GM12878 (cell line): ENCODE measurements around the gene CRYL1. TPM values are rescaled to one million over a fixed set of nuclear protein-coding genes. Genes with fewer than 3 reads are reported as not detected.

Experiments
- ATAC-seq: fragments of 200-7000 bp; cut with Tn5 transposase; 3 replicates; pipeline ENCODE4 v1.9.1; 2020; ENCODE audit warnings: mild to moderate bottlenecking, moderate library complexity
- BruUV-seq: library from RNA; stranded (reverse); fragments of 400-500 nt; replicated peaks from 2 replicates; lab custom pipeline; 2021; lab: Mats Ljungman, UMichigan
- CTCF ChIA-PET: fragments of 300-600 bp; sonication (Branson Sonifier 250); formaldehyde crosslinking; extraction: SDS; loops from one replicate; lab custom pipeline; 2021; ENCODE audit warnings: inconsistent platforms; lab: Yijun Ruan, JAX
- POLR2A ChIA-PET: fragments of 350-600 bp; formaldehyde crosslinking; extraction: SDS; loops from one replicate; lab custom pipeline; 2021; ENCODE audit warnings: inconsistent platforms; lab: Charles Lee
- RAD21 ChIA-PET: fragments of 300-600 bp; sonication (Branson Sonifier 250); formaldehyde crosslinking; loops from one replicate; lab custom pipeline; 2023; ENCODE audit warnings: antibody characterized with exemption; ENCODE audit not compliant: unreplicated experiment; lab: Charles Lee
- SMC1A ChIA-PET: fragments of 300-600 bp; sonication (Branson Sonifier 250); formaldehyde crosslinking; loops from one replicate; lab custom pipeline; 2023; ENCODE audit not compliant: unreplicated experiment, uncharacterized antibody; lab: Charles Lee
- DNase-seq: peaks from one replicate; pipeline ENCODE4 v3.0.0-alpha.2; 2011; ENCODE audit warnings: low read depth, low spot score
- FAIRE-seq: peaks from 3 replicates; lab custom pipeline; 2011; peaks lifted over from hg19 to GRCh38; lab: Jason Lieb, UNC
- H2AFZ ChIP-seq: 2 replicates; pipeline ENCODE4 v1.6.0; 2011; ENCODE audit warnings: low read depth, low read length, control low read depth; ENCODE audit not compliant: control insufficient read depth
- H3K27ac ChIP-seq: 2 replicates; pipeline ENCODE4 v1.5.1; 2011; ENCODE audit warnings: control low read depth; ENCODE audit not compliant: control insufficient read depth, insufficient read depth
- H3K27me3 ChIP-seq, 2 experiments: replicated peaks in 1 of 2; 2 replicates each; pipeline versions ENCODE4 v1.6.0 to v1.6.1; 2011; ENCODE audit warnings: low read length in 1 of 2; ENCODE audit not compliant: control insufficient read depth in 2 of 2, insufficient read depth in 2 of 2
- H3K36me3 ChIP-seq, 2 experiments: 2 replicates each; pipeline ENCODE4 v1.5.1; 2011; ENCODE audit warnings: low read length in 1 of 2; ENCODE audit not compliant: control insufficient read depth in 2 of 2, insufficient read depth in 2 of 2
- H3K4me1 ChIP-seq: 2 replicates; pipeline ENCODE4 v1.6.1; 2011; ENCODE audit warnings: mild to moderate bottlenecking, low read length, moderate library complexity, mixed read lengths; ENCODE audit not compliant: control insufficient read depth, insufficient read depth
- H3K4me2 ChIP-seq: 2 replicates; pipeline ENCODE4 v1.6.0; 2011; ENCODE audit warnings: control low read depth; ENCODE audit not compliant: control insufficient read depth, insufficient read depth
- H3K4me3 ChIP-seq: fragments of 200-600 bp; sonication (generic); 2 replicates; pipeline ENCODE4 v1.5.1; 2016
- H3K79me2 ChIP-seq: 2 replicates; pipeline ENCODE4 v1.6.0; 2011; ENCODE audit warnings: low read length; ENCODE audit not compliant: control insufficient read depth, insufficient read depth
- H3K9ac ChIP-seq: 2 replicates; pipeline ENCODE4 v1.8.0; 2011; ENCODE audit warnings: low read length, control low read depth, mixed read lengths; ENCODE audit not compliant: control insufficient read depth, insufficient read depth
- H3K9me3 ChIP-seq: replicated peaks from 3 replicates; pipeline ENCODE4 v1.5.1; 2011; ENCODE audit warnings: mild to moderate bottlenecking, low read length; ENCODE audit not compliant: control insufficient read depth, insufficient read depth
- H4K20me1 ChIP-seq: 2 replicates; pipeline ENCODE4 v1.6.0; 2011; ENCODE audit not compliant: control insufficient read depth, insufficient read depth
- BRCA1 ChIP-seq: IDR thresholded peaks from 2 replicates; pipeline ENCODE4 v1.6.1; 2011; ENCODE audit warnings: low read depth, low read length, improper control_type of control experiment
- IKZF2 ChIP-seq, 2 experiments: fragments of 450-650 bp; IDR thresholded peaks; 2 replicates each; pipeline ENCODE4 v1.6.1; 2017; ENCODE audit warnings: mild to moderate bottlenecking in 2 of 2, moderate library complexity in 2 of 2
- JUNB ChIP-seq: IDR thresholded peaks from 2 replicates; pipeline ENCODE4 v1.6.1; 2016; ENCODE audit warnings: antibody characterized with exemption, mild to moderate bottlenecking
- KDM1A ChIP-seq: fragments of 200-600 bp; sonication (generic); IDR thresholded peaks from 2 replicates; pipeline ENCODE4 v1.6.1; 2016; ENCODE audit warnings: borderline replicate concordance
- MEF2B ChIP-seq: fragments of 450-650 bp; IDR thresholded peaks from 2 replicates; pipeline ENCODE4 v1.6.1; 2018; ENCODE audit warnings: mild to moderate bottlenecking, moderate library complexity; ENCODE audit not compliant: partially characterized antibody, poor library complexity, severe bottlenecking
- NFYB ChIP-seq: IDR thresholded peaks from 2 replicates; pipeline ENCODE4 v1.6.1; 2011; ENCODE audit warnings: low read depth, mild to moderate bottlenecking, low read length, improper control_type of control experiment, moderate library complexity; ENCODE audit not compliant: insufficient read depth
- SIX5 ChIP-seq: IDR thresholded peaks from 2 replicates; pipeline ENCODE4 v1.6.1; 2011; ENCODE audit warnings: mild to moderate bottlenecking, low read depth, low read length, moderate library complexity; ENCODE audit not compliant: severe bottlenecking
- SUPT20H ChIP-seq: IDR thresholded peaks from 2 replicates; pipeline ENCODE4 v1.6.1; 2011; ENCODE audit warnings: low read depth, mild to moderate bottlenecking, low read length, moderate library complexity, borderline replicate concordance; ENCODE audit not compliant: control insufficient read depth
- TAF1 ChIP-seq: IDR thresholded peaks from 2 replicates; pipeline ENCODE4 v1.6.1; 2011; ENCODE audit warnings: mild to moderate bottlenecking, low read depth, low read length, borderline replicate concordance
- ZNF217 ChIP-seq: fragments of 450-650 bp; IDR thresholded peaks from 2 replicates; pipeline ENCODE4 v1.6.1; 2017; ENCODE audit warnings: antibody characterized with exemption, mild to moderate bottlenecking
- ZNF622 ChIP-seq: fragments of 450-650 bp; IDR thresholded peaks from 2 replicates; pipeline ENCODE4 v1.6.1; 2017; ENCODE audit warnings: mild to moderate bottlenecking, inconsistent platforms
- WGBS: methylation state at CpG from one replicate; pipeline ENCODE4 v1.1.6; 2016; ENCODE audit warnings: low lambda C conversion rate; ENCODE audit not compliant: insufficient replicate concordance, insufficient coverage; ENCODE audit errors: missing lambda C conversion rate; 5-methylcytosine and 5-hydroxymethylcytosine counted together
- in situ Hi-C: fragments of 300-500 bp; cut with MboI; formaldehyde crosslinking; loops from 9 replicates; pipeline ENCODE4 v1.14.3; 2018; ENCODE audit warnings: mixed read lengths
- intact Hi-C: fragments of 100-400 bp; cut with micrococcal nuclease; formaldehyde crosslinking; loops from one replicate; pipeline ENCODE4 v1.14.2; 2022; ENCODE audit not compliant: unreplicated experiment
- polyA plus RNA-seq, 11 experiments: library from polyadenylated mRNA; depleted of rRNA in 4 of 11; unstranded in 6 of 11; stranded (reverse) in 5 of 11; fragments of >200 nt; fragmentation: Nextera tagmentation in 4 of 11; fragmentation: Illumina TruSeq in 1 of 11; extraction: Ambion mirVana in 4 of 11; extraction: Trizol in 1 of 11; gene quantifications; 1 replicate in 1 of 11; 2 replicates in 10 of 11; pipeline versions ENCODE4 v1.2.1 to v1.2.3, GENCODE V29; 2011 to 2016; ENCODE audit warnings: inconsistent platforms in 2 of 11, missing spikeins in 2 of 11, low read depth in 1 of 11
- total RNA-seq, 4 experiments: library from RNA; depleted of rRNA in 3 of 4; stranded (reverse); fragments of >200 nt in 3 of 4; fragmentation: Illumina TruSeq in 1 of 4; extraction: Trizol in 1 of 4; gene quantifications; 2 replicates each; pipeline versions ENCODE4 v1.2.1 to v1.2.3, GENCODE V29; 2013 to 2021
- TF ChIP-seq, protein P1 (sequence below): IDR thresholded peaks from 2 replicates; pipeline ENCODE4 v1.6.1; 2011; ENCODE audit warnings: mild to moderate bottlenecking, low read depth, low read length, moderate library complexity; ENCODE audit not compliant: insufficient replicate concordance
- TF ChIP-seq, protein P2 (sequence below): fragments of 450-650 bp; formaldehyde crosslinking; IDR thresholded peaks from 2 replicates; pipeline ENCODE4 v1.4.0; 2022; ENCODE audit warnings: mild to moderate bottlenecking, moderate library complexity
- TF ChIP-seq, protein P3 (sequence below): fragments of 450-650 bp; conservative IDR thresholded peaks from 2 replicates; pipeline ENCODE4 v1.6.1; 2017; ENCODE audit warnings: mild to moderate bottlenecking, moderate library complexity

The CRYL1 gene
- total and polyA plus RNA-seq, 10 of the 15 experiments (the other 5 are each of a cell fraction or from before 2014, with no cell fraction given) = 5.5 to 36.7 (median 12.2) TPM

- in situ Hi-C loops (no loop called here), intact Hi-C loops (no loop called here)
- Histone ChIP-seq H3K27ac (no peak overlapping the region), H3K36me3 (no peaks in the 10 kb centered on the region), H3K79me2 (no peaks in the 10 kb centered on the region), H3K4me2 (no peak overlapping the region), H3K4me1 (no peaks in the 10 kb centered on the region), H4K20me1 (no peaks in the 10 kb centered on the region), H3K27me3 (no peaks in the 10 kb centered on the region), H3K9me3 (no peaks in the 10 kb centered on the region), H3K4me3 (no peak overlapping the region), H2AFZ (no peak overlapping the region), H3K9ac (no peak overlapping the region)
- ATAC-seq = no peak
- no peak for DNase-seq
- ChIA-PET RAD21 (no interaction called here), POLR2A (no interaction called here), SMC1A (no interaction called here), CTCF (interaction anchor here (0.6 kb wide), 1 partner anchor 1172 kb away, joined by 3 read pairs; no protein-coding TSS in a partner anchor)
- 65% methylated on average over 3 of the region's 3 CpGs for WGBS
- FAIRE-seq = no peak
- TF ChIP-seq SUPT20H (no peak), KDM1A (no peak), NFYB (no peak), TAF1 (no peak), JUNB (no peak), IKZF2 (IDR thresholded peaks at IDR 0.05) (no peak), ZNF217 (no peak), BRCA1 (no peak), ZNF622 (no peak), SIX5 (no peak), MEF2B (no peak)
- TF ChIP-seq, protein P1, sequence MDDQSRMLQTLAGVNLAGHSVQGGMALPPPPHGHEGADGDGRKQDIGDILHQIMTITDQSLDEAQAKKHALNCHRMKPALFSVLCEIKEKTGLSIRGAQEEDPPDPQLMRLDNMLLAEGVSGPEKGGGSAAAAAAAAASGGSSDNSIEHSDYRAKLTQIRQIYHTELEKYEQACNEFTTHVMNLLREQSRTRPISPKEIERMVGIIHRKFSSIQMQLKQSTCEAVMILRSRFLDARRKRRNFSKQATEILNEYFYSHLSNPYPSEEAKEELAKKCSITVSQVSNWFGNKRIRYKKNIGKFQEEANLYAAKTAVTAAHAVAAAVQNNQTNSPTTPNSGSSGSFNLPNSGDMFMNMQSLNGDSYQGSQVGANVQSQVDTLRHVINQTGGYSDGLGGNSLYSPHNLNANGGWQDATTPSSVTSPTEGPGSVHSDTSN = no peak
- TF ChIP-seq, protein P2, sequence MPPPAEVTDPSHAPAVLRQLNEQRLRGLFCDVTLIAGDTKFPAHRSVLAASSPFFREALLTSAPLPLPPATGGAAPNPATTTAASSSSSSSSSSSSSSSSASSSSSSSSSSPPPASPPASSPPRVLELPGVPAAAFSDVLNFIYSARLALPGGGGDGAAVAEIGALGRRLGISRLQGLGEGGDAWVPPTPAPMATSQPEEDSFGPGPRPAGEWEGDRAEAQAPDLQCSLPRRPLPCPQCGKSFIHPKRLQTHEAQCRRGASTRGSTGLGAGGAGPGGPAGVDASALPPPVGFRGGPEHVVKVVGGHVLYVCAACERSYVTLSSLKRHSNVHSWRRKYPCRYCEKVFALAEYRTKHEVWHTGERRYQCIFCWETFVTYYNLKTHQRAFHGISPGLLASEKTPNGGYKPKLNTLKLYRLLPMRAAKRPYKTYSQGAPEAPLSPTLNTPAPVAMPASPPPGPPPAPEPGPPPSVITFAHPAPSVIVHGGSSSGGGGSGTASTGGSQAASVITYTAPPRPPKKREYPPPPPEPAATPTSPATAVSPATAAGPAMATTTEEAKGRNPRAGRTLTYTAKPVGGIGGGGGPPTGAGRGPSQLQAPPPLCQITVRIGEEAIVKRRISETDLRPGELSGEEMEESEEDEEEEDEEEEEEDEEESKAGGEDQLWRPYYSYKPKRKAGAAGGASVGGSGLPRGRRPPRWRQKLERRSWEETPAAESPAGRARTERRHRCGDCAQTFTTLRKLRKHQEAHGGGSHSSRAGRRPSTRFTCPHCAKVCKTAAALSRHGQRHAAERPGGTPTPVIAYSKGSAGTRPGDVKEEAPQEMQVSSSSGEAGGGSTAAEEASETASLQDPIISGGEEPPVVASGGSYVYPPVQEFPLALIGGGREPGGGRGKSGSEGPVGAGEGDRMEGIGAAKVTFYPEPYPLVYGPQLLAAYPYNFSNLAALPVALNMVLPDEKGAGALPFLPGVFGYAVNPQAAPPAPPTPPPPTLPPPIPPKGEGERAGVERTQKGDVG (CRISPR knock-in tag) = no peak
- TF ChIP-seq, protein P3, sequence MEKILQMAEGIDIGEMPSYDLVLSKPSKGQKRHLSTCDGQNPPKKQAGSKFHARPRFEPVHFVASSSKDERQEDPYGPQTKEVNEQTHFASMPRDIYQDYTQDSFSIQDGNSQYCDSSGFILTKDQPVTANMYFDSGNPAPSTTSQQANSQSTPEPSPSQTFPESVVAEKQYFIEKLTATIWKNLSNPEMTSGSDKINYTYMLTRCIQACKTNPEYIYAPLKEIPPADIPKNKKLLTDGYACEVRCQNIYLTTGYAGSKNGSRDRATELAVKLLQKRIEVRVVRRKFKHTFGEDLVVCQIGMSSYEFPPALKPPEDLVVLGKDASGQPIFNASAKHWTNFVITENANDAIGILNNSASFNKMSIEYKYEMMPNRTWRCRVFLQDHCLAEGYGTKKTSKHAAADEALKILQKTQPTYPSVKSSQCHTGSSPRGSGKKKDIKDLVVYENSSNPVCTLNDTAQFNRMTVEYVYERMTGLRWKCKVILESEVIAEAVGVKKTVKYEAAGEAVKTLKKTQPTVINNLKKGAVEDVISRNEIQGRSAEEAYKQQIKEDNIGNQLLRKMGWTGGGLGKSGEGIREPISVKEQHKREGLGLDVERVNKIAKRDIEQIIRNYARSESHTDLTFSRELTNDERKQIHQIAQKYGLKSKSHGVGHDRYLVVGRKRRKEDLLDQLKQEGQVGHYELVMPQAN = no peak
- BruUV-seq = no TSS peak
These were observed 165.6 kb downstream of the CRYL1 start for GRCh38 chr13:20360041-20360491.
